ENCODE data around the gene MUCL3. TPM values are rescaled to one million over a fixed set of nuclear protein-coding genes. Genes with fewer than 3 reads are reported as not detected.

Gene MUCL3
- total RNA-seq, 2 donors from 2014 or later = 13.8 TPM; not detected in 1

DNA sequence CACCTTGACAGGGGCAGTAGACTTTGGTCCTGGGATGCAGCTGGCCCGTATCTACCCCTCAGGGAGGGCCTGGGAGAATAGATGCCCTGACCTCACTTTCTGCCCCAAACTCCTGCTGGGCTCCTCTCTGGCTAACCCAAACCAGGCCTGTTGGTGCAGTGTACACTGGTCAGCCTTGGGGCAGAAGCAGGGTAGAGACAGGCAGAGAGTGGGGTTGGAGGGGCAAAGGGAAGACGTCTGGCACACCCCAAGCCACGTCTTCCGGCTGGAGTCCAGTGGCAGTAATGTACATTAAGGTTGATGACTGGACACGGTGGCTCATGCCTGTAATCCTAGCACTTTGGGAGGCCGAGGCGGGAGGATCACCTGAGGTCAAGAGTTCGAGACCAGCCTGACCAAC is 47.1 kb upstream of the MUCL3 start:
- ATAC-seq (ENCODE audit: insufficient number of reproducible peaks, low FRiP score, low read depth) = no peak
- Histone ChIP-seq H3K27ac (no peak overlapping the region), H3K9me3 (no peaks in the 10 kb centered on the region), H3K36me3 (peaks cover 66% of the 10 kb centered on the region), H3K27me3 (replicated peaks; ENCODE audit: insufficient read depth) (no peaks in the 10 kb centered on the region), H3K4me1 (ENCODE audit: control insufficient read depth in 1 of 2, low read depth in 2 of 2) (no peaks in the 10 kb centered on the region), H3K4me3 (no peak overlapping the region)
- no peak for DNase-seq (ENCODE audit: low spot score)
- TF ChIP-seq, protein P1, sequence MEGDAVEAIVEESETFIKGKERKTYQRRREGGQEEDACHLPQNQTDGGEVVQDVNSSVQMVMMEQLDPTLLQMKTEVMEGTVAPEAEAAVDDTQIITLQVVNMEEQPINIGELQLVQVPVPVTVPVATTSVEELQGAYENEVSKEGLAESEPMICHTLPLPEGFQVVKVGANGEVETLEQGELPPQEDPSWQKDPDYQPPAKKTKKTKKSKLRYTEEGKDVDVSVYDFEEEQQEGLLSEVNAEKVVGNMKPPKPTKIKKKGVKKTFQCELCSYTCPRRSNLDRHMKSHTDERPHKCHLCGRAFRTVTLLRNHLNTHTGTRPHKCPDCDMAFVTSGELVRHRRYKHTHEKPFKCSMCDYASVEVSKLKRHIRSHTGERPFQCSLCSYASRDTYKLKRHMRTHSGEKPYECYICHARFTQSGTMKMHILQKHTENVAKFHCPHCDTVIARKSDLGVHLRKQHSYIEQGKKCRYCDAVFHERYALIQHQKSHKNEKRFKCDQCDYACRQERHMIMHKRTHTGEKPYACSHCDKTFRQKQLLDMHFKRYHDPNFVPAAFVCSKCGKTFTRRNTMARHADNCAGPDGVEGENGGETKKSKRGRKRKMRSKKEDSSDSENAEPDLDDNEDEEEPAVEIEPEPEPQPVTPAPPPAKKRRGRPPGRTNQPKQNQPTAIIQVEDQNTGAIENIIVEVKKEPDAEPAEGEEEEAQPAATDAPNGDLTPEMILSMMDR (IDR thresholded peaks at IDR 0.05) = no peak

DNA sequence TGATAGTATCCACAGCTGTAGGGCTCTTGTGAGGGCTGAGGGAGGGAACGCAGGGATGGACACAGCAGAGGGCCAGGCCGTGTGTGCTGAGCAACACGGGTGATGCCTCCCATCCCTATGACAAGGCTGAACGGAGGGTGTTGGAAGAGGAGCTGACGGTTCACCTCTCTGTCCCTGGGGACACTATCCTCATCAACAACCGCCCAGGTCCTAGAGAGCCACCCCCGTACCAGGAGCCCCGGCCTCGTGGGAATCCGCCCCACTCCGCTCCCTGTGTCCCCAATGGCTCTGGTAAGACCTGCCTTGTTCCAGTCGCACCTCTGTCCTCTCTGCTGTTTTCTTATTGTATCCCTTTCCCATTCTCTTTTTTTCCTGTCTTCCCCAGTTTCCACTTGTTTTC is 46.4 kb upstream of the MUCL3 start:
- Histone ChIP-seq H3K9me3 (no peaks in the 10 kb centered on the region), H3K36me3 (peaks cover 66% of the 10 kb centered on the region), H3K27me3 (replicated peaks; ENCODE audit: insufficient read depth) (no peaks in the 10 kb centered on the region), H3K4me3 (no peak overlapping the region), H3K4me1 (ENCODE audit: control insufficient read depth in 1 of 2, low read depth in 2 of 2) (no peaks in the 10 kb centered on the region), H3K27ac (no peak overlapping the region)
- DNase-seq (ENCODE audit: low spot score) (no peak), ATAC-seq (ENCODE audit: insufficient number of reproducible peaks, low FRiP score, low read depth) (no peak)
- TF ChIP-seq, protein P1 (IDR thresholded peaks at IDR 0.05) = no peak

DNA sequence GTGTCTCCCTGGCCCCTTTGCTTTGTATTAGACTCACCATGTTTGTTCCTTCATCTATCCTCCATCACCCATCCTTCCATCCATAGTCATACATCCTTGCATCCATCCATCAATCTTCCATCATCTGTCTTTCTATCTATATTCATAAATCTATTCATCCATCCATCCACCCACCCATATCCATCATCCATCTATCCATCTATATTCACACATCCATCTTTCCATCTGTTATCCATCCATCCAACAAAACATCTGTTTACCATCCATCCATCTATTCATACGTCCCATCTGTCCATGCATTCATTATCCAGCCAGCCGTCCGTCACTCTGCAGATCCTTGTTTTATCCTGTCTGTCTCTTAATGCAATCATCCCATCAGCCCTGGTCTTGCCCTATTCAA is 45.8 kb upstream of the MUCL3 start:
- Histone ChIP-seq H3K27ac (no peak overlapping the region), H3K36me3 (peaks cover 63% of the 10 kb centered on the region)
- no peak for DNase-seq (ENCODE audit: low spot score)

DNA sequence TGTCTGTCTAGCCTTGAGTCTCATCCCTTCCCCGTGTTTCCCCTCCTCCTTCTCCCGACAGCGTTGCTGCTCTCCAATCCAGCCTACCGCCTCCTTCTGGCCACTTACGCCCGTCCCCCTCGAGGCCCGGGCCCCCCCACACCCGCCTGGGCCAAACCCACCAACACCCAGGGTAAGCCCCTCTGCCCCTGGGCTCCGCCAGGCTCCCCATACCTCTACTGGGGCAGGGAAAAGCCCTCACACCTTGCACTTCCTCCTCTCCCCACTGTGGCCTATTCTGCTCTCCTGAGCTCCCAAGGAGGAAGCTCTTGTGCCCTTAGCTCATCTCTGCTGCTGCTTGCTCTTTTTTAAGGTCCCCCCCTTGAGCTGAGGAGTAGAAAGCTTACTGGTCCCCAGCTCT is 45.4 kb upstream of the MUCL3 start:
- DNase-seq (ENCODE audit: low spot score) (no peak), ATAC-seq (ENCODE audit: insufficient number of reproducible peaks, low FRiP score, low read depth) (no peak)
- TF ChIP-seq, protein P1 (IDR thresholded peaks at IDR 0.05) = no peak
- no peaks in the 10 kb centered on the region for H3K27me3 ChIP-seq (replicated peaks; ENCODE audit: insufficient read depth)
- H3K4me1 ChIP-seq (ENCODE audit: control insufficient read depth in 1 of 2, low read depth in 2 of 2) = no peaks in the 10 kb centered on the region
- H3K4me3 ChIP-seq = no peak overlapping the region
- no peaks in the 10 kb centered on the region for H3K9me3 ChIP-seq
- H3K27ac ChIP-seq = no peak overlapping the region
- peaks cover 59% of the 10 kb centered on the region for H3K36me3 ChIP-seq

More for the DNA sequence above, 45.8 kb upstream of the MUCL3 start:
- no peaks in the 10 kb centered on the region for H3K27me3 ChIP-seq (replicated peaks; ENCODE audit: insufficient read depth)
- TF ChIP-seq, protein P1 (IDR thresholded peaks at IDR 0.05) = no peak
- no peaks in the 10 kb centered on the region for H3K4me1 ChIP-seq (ENCODE audit: control insufficient read depth in 1 of 2, low read depth in 2 of 2)
- H3K4me3 ChIP-seq = no peak overlapping the region
- H3K9me3 ChIP-seq = no peaks in the 10 kb centered on the region
- ATAC-seq (ENCODE audit: insufficient number of reproducible peaks, low FRiP score, low read depth) = no peak

DNA sequence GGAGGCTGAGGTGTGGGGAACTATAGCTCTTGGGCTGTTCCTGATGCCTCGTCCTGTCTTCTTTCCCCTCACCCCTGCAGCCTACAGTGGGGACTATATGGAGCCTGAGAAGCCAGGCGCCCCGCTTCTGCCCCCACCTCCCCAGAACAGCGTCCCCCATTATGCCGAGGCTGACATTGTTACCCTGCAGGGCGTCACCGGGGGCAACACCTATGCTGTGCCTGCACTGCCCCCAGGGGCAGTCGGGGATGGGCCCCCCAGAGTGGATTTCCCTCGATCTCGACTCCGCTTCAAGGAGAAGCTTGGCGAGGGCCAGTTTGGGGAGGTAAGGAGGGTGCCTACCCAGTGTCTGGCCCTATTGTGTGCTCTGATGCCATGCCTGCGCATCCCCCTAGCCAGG is 44.2 kb upstream of the MUCL3 start:
- Histone ChIP-seq H3K4me1 (ENCODE audit: control insufficient read depth in 1 of 2, low read depth in 2 of 2) (no peaks in the 10 kb centered on the region), H3K36me3 (peaks cover 50% of the 10 kb centered on the region), H3K9me3 (no peaks in the 10 kb centered on the region), H3K27me3 (replicated peaks; ENCODE audit: insufficient read depth) (no peaks in the 10 kb centered on the region), H3K27ac (no peak overlapping the region), H3K4me3 (no peak overlapping the region)
- TF ChIP-seq, protein P1 (IDR thresholded peaks at IDR 0.05) = no peak
- DNase-seq (ENCODE audit: low spot score) (no peak), ATAC-seq (ENCODE audit: insufficient number of reproducible peaks, low FRiP score, low read depth) (no peak)
